DLD1 (cell line): ENCODE measurements around the gene LIMS2.

Source experiments
- in situ Hi-C: cut with HindIII; loops from 2 replicates; pipeline ENCODE4 v1.10.0; 2017; ENCODE audit warnings: low sequenced_read_pairs

LIMS2 gene

DNA sequence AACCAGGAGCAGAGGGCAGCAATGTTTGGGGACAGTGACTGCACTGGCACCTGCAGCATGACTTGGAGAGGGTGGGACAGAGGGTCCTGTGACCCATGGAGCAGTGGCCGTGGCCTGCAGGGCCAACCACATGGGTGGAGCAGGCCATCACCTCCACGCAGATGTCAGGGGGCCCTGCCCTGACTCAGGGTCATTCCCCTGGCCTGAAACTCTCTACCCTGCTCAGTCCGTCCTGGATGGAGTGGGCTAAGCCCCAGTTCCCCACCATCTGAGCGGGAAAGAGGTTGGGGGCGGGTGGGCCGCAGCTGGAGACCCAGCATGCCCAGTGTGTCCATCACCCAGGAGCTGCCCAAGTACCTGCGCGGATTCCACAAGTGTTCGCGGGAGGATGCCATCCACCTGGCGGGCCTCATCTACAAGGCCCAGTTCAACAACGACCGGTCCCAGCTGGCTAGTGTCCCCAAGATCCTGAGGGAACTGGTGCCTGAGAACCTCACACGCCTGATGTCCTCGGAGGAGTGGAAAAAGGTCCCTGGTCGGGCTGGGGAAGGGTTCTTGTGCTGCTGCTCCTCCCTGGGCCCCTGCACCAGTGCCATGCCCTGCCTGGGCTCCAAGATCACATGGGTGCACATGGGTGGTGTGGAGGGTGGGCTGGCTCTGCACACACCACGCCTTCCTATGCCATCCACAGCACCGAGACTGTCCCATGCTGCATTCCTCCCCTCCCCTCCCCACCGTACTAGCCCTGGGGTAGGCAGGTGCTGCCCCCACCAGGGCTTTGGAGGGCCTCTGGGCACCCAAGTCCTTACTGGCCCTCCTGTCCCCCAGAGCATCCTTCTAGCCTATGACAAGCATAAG is 39.7 kb downstream of the LIMS2 start:
- in situ Hi-C loops: no loop called here

DNA sequence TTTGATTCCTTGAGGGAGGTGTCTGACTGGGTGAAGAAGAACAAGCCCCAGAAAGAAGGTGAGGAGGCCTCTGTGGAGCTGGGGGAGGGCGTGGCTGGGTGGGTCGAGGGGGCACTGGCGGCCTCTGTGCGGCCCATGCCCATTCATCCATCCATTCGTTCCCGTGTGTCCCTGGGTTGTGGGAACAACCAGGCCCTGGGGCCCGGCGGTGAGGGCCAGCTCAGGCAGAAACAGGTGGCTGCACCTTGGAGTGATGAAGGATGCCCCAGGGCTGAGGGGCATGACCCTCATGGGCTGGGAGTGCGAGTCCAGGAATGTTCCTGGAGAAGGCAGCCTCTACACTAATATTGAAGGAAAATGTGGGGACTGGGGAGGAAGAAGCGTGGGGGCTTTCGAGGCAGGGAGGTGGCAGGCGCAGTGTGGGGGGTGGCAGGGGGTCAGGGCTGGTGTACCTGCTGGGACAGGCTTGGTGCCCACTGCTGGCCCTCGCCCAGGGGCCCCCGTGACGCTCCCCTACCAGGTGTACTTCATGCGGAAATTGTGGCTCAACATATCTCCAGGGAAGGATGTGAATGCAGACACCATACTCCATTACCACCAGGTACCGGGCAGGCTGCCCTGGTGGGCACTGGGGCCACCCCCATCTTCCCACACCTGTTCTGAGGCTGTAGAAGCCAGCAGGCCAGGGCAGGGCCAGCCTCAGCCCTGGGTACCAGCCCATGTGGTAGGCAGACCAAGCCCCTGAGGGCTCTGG is 40.5 kb downstream of the LIMS2 start:
- in situ Hi-C loops: no loop called here

DNA sequence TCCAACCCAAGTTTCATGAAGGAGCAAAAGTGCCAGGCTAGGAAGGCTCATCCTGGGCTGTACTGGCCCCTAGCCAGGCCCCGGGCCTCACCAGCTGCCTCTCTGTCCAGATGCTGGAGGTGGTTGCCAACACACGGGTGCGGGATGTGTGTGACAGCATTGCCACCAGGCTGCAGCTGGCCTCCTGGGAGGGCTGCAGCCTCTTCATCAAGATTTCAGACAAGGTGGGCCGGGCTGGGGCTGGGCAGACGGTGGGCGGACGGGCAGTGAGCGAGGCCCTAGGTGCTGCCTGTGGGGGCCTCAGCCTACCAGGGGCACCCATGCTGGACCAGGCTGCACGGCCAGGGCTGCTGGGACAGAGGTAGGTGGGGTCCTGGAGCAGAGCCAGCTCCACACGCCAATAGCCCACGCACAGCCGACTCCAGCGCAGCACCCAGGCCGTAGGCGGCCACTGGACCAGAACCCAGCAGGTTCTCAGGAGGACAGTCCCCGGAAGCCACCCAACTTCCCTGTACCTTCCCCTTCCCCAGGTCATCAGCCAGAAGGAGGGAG is 41.2 kb downstream of the LIMS2 start:
- in situ Hi-C loops: no loop called here

DNA sequence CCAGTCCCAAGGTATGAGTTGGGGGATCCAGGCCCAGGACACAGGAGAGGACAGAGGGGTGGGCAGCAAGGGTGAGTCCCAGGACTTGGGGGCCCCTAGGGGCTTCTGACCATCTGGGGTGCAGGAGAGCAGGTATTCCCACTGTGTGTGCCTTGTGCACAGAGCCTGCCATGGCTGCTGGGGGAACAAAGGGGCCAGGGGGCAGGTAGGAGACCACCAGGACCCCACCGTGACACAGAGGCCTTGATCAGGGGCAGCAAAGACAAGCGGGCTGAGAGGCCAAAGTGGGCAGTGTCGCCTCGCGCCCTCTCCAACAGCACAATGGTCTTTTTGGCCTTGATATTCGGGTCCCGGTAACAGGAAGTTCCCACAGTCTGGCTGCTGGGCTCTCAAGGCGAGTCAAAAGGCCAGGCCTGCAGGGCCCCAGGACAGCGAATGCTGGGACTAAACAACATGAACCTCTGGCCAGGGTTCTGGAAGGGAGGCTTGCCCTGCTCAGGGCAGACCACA is 41.7 kb downstream of the LIMS2 start:
- in situ Hi-C loops: no loop called here

DNA sequence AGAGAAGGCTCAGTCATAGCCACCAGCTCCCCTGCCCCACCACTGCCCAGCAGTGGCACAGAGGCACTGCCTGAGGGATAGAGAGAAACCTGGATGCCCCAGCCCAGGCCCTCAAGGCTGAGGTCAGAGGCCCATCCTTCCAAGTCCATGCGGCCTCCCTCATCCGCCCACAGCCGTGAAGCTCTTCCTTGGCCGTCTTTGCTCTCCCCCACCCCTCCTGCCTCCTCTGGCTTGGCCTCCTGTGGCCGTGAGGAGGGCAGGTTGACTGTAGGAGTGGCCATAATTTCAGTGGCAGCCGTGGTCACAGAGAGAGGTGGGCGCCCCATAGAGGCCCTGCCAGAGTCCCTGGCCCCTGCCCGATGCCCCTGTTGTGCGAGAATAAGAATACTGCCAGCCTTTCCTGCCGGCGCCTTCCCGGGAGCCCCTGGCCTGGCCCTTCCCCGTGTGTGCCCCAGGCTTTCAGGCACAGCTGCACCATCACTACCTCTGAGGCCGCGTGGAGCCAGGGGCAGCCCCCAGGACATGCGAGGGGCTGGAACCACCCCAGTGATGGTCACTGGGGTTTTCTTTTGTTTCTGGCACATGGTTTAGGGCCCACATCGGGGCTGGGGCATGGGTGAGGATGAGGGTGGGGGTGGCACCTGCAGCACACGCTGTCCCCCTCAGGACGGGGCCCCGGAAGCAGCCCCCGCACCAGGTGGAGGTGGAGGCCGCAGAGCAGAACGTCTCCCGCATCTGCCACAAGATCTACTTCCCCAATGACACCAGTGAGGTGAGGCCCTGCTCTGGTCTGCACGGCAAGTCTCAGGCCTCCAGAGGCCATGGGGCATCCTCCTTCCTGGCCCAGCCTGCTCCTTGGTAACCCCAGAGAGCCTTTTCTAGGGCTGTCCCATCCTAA is 42.5 kb downstream of the LIMS2 start:
- in situ Hi-C loops: no loop called here

DNA sequence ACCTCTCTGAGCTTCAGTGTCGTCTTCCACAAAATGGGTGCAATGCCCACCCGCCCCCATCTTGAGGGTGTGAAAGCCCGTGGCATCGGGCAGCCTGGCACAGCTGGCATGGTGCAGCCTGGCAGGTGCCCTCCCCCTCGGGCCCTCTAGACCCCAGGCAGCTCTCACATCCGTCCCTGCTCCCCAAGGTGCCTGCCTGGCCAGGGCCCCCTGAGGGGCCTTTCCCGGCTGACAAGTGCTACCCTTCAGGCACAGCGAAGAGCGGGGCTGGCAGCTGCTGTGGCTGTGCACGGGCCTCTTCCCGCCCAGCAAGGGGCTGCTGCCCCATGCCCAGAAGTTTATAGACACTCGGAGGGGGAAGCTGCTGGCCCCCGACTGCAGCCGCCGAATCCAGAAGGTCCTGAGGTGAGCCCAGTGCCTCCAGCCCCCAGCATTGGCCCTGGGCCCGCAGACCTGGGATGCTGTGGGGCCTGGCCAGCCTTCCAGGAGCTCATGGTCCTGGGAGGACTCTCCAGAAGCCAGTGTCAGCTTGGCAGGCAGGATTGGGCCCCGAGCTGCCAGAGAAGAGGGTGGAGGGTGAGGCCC is 43.2 kb downstream of the LIMS2 start:
- in situ Hi-C loops: no loop called here

DNA sequence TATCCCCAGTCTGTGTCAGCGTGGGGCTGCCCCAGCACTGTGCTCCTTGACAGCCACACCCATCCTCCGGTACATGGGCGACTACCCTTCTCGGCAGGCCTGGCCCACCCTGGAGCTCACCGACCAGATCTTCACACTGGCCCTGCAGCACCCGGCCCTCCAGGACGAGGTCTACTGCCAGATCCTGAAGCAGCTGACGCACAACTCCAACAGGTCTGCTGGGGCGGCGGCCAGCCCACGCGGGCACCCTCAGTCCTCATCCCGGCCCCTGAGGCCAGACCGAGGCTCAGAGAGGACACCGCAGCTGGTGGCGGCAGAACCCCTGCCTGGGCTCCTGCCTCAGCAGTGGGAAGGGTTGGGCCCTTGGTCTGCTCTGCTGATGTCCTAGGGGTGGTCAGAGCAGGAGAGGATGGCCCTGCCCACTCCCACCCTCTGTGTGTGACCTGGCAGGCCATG is 43.8 kb downstream of the LIMS2 start:
- in situ Hi-C loops: no loop called here

DNA sequence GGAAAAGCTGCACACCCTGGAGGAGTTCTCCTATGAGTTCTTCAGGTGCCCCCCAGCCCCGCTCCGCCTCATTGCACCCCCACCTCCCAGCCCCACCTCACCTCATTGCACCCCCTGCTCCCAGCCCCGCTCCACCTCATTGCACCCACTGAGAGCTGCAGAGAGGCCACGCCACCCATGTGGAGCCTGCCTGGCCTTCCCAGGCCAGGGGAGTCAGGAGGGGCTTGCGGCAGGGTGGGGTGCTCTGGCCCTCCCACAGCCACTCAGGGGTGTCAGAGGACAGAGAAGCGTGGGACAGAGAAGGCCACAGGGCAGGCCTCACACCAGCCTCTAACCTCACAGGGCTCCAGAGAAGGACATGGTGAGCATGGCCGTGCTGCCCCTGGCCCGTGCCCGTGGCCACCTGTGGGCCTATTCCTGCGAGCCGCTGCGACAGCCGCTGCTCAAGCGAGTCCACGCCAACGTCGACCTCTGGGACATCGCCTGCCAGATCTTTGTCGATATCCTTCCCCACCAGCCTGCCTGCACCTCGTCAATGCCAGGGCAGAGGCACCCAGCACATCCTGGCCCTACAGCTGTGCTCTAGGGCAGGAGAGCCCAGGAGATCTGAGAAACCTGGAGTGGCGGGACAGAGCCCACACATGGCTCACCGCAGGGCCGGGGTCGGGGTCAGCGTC is 44.3 kb downstream of the LIMS2 start:
- in situ Hi-C loops: no loop called here

DNA sequence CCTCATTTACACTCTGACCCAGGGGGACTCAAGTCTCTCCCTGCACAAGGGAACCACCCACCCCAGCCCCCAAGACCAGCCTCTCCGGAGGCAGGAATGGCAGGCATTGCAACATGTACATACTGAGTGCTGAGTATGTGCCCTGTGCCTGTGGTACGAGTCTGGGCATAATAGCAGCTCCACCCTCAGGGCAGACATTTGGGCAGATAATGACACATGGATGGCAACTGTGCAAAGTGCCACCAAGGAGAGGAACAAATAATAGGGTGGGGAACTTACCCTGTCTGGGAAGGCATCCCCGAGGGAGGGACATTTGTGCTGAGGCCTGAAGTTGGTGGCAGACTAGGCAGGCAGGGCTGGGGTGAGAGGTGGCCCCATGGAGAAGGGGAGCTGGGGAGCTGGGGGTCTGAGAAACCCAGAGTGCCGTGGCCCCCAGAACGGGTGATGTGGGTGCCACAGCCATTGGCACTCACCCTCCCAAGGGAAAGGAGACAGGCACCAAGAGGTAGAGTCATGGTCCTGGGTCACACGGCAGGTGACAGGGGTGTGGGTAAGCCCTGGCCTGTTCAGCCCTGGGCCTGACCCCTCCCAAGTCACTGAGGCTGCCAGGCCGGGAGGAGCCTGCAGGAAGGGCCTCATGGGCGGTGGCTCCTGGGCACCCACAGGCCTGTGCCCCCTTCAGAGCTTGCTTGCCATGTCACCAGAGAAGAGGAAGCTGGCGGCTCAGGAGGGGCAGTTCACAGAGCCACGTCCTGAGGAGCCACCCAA is 45.0 kb downstream of the LIMS2 start:
- in situ Hi-C loops: no loop called here

DNA sequence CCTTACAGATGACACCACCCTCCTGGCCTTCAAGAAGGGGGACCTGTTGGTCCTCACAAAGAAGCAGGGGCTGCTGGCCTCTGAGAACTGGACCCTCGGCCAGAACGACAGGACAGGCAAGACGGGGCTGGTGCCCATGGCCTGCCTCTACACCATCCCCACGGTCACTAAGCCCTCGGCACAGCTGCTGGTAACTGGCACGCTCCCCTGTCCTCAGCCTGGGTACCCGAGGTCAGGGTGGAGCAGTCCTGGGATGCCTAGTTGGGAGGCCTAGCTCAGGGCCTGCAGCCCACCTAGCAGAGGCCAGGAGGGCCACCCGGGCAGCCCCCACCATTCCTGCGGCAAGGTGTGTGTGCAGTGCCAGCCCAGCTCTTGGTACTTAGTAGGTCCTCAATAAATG is 45.7 kb downstream of the LIMS2 start:
- in situ Hi-C loops: no loop called here

DNA sequence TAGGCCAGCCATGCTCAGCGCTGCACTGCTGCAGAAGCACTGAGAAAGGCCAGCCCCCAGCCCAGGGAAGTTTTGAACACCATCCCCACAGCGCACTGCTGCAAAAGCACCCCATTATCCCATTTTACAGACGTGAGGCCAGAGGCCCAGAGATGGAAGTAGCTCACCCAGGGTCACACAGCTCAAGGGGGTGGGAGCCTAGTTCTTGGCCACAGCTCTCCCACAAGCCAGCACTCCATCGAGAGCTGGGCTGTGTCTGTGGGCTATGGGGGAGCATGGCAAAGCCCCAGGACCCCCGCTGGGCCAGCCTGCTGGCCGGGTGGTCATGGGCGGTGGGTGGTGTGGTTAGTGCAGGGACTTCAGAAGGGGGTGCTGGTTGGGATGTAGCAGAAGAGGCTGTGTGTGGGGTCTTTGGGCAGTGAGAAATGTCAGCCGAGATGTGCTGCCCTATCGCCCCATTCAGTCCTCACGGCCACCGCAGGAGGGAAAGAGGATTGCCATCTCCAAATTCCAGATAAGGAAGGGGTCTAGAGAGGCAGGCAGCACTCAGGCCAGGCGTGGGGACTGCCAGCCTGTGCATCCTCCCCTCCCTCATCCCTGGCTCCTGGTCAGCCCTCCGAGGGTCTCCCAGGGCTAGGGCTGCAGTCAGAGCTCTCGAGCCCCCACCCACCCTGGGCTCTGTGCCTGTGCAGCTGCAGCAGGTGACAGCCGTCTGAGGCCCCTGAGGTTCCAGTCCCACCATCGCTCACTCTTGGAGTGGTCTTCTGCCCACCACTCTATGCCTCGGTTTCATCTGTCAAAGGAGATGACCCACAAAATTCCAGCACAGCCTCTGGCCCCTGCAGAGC is 46.3 kb downstream of the LIMS2 start:
- in situ Hi-C loops: no loop called here

DNA sequence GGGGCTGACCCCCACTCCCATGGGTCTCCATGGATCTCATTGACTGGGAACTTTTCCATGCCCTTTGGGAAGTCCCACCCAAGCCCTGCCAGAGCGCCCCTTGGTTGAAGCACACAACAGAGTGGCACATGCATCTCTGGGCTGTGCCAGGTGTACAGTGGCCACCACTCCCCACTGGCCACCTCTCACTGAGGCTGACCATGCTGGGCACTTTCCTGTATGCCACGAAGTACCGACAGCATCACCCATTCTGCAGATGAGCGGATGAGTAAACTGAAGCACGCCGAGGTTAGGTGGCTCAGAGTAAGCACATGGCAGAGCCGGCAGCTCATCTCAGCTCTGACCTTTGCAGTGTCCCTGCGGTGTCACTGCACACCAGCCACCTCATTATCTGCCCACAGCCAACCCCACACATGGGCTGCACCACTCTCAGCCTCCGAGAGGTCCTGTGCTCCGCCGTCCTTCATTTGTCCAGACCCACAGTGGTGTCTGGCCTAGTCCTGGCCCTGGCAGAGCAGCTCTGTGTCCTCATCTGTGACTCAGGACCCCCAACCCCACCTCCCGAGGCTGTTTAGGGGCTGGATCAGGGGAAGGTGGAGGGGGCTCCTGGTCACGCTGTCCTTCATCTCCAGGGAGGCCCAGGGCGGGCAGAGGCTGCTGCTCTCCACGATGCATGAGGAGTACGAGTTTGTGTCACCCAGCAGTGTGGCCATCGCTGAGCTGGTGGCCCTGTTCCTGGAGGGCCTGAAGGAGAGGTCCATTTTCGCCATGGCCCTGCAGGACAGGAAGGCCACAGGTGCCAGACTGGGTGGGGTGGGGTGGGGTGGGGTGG is 47.4 kb downstream of the LIMS2 start:
- in situ Hi-C loops: no loop called here

DNA sequence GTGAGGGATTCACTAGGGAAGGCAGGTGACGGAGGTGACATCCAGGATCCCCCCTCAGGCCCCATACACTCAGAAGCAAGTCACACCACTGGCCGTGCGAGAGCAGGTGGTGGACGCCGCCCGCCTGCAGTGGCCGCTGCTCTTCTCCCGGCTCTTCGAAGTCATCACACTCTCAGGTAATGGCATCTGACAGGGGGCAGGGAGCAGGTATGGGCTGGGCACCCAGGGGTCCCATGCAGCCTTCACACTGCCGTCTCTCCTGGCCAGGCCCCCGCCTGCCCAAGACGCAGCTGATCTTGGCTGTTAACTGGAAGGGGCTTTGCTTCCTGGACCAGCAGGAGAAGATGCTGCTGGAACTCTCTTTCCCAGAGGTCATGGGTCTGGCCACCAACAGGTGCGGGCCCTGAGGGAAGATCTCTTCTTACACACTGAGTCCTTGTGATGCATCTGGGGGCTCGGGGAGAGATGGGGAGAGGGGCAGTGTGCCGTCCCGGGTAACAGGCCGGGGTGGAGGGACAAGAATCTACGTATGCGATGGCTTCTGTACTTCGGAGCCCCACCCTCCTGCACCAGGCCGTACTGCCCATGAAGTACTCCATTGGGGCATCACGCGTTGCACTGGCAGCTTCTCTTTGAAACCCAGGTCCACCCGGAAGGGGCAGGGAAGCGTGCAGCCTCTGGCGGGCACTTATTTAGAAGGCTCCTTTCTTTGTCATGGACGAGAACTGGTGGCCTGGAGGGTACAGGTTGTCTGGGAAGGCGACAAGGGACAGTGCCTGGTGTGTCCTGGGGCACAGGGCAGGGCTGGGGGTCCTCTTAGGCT is 48.2 kb downstream of the LIMS2 start:
- in situ Hi-C loops: no loop called here

DNA sequence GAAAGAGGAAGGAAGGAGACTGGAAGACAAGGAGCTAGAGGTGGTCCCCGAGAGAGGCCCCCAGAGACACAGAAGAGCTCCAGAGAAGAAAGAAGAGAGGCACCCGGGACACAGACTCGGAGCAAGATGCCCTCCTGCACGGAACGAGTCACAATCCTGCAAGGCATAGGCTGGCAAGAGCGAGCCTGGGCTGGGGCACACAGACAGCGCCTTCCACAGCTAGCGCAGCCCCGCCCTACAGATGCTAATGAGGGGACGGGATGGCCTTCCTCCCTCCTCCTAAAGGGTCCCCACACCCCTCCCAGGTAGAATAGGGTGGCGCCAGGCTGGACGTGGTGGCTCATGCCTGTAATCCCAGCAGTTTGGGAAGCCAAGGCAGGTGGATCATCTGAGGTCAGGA is 49.2 kb downstream of the LIMS2 start:
- in situ Hi-C loops: no loop called here

DNA sequence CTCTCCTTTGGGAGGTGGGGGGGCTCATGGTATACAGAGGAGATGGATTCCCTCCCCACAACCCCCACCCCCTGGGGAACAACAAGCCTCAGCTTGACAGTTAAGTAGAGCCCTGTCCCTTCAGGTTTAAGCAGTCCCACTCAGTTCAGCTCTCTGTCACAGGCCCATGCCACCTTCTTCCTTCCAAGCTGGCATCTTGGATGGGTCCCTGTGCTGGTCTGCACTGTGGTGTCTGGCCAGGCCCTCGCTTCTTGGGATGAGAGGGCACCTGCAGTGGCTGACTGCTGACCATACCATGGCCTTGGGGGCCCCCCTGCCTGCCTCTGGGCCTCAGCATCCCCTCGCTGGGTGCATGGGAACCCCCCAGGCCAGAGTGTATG is 49.8 kb downstream of the LIMS2 start:
- in situ Hi-C loops: no loop called here

DNA sequence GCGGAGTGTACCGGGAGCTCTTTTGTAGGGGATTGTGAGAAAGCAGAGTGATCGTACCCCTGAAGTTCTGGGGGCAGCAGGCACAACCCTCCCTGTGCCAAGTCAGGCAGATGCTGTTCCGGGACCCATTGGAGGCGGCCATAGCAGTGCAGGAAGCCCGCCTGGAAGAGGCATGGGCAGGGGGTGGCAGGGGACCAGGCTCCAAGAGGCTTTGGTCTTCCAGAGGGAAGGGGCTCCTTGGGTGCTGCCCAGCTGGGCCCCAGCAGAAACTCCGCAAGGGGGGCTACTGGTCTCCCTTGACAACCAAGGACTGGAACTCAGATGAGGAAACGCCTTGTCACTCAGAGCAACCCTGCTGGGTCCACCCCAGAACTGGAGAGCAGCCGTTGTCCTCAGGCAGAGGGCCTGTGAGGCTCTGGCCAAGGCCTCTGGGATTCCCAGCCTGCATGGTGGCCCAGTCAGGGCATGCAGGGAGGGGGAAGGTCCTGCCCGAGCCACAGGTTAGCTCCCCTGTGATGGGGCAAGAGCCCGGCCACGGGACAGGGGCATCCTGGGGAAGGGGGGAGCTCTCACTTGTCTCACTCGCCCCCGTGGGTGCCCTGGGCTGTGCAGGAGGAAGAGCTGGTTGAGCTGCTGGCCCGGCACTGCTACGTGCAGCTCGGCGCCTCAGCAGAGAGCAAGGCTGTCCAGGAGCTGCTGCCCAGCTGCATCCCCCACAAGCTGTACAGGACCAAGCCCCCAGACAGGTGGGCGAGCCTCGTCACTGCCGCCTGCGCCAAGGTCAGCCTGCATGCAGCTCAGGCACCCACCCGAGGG is 50.4 kb downstream of the LIMS2 start:
- in situ Hi-C loops: no loop called here
